B cell (primary cell): Measurements from ENCODE around the gene FAM3B.
"Not testable (repeated sequence)": the region's sequence is repeated elsewhere in the genome, so short reads cannot be mapped to it uniquely, and the experiment has no call there.

Experiments used
- CTCF ChIP-seq: fragments of 200-600 bp; IDR thresholded peaks from one replicate; pipeline ENCODE4 v1.8.0; 2022; ENCODE audit warnings: antibody characterized with exemption, mild to moderate bottlenecking
- EZH2 ChIP-seq: IDR thresholded peaks from 2 replicates; pipeline ENCODE4 v1.6.1; 2012; ENCODE audit warnings: borderline replicate concordance, low read depth, mild to moderate bottlenecking, moderate library complexity, low read length; ENCODE audit not compliant: insufficient read depth, poor library complexity, severe bottlenecking

- not testable (repeated sequence) for TF ChIP-seq CTCF, EZH2
Measured at GRCh38 chr21:41313285-41314164, 3.1 kb upstream of the FAM3B start.
